Activated T-helper 1 cell treated with anti-CD3 and anti-CD28 coated beads, Interleukin-2, amount 50 U/mL, for 16 hours (primary cell): ENCODE measurements around the gene BCL10.

Experiments
- DNase-seq, 2 donors: peaks; one replicate each; pipeline ENCODE4 v3.0.0-alpha.2; 2020; ENCODE audit warnings: low read depth in 1 of 2, low spot score in 1 of 2

BCL10 gene

GRCh38 chr1:85224734-85225623 lies 51.5 kb downstream of the BCL10 start:
- no peak for DNase-seq

DNA sequence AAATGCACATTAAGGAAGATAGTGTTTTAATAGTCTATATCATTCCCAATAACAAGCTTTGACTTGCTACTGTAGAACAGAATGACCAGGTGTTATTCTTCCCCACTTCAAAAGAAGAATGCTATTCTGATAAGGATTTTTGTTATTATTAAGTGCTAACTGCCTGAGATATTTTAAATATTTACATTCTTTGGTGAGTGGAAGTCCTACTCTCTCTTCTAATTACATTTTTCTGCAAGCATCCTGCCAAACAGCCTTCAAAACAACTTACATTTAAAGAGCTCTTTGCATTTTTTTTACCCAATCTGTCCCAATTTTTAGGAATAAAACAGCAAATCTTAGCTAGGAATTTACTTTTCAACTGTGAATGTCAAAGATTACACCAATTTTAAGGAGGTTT lies 52.1 kb downstream of the BCL10 start:
- DNase-seq = no peak

GRCh38 chr1:85223334-85223733 lies 53.1 kb downstream of the BCL10 start:
- DNase-seq = no peak

- no peak for DNase-seq
These were observed 55.7 kb downstream of the BCL10 start for GRCh38 chr1:85220756-85221201.

- no peak for DNase-seq
These were observed 56.4 kb downstream of the BCL10 start for GRCh38 chr1:85219853-85220610.

- DNase-seq = no peak
These were observed 59.7 kb downstream of the BCL10 start for GRCh38 chr1:85216697-85217096.
